PFSK-1 (cell line): ENCODE results near the gene NTN1.

Experiments
- FOXP2 ChIP-seq: optimal IDR thresholded peaks from 2 replicates; pipeline ENCODE3; 2011; ENCODE audit warnings: borderline replicate concordance, control low read depth, inconsistent platforms; ENCODE audit not compliant: insufficient read depth; ENCODE audit errors: extremely low read length, extremely low read depth
- POLR2AphosphoS5 ChIP-seq: IDR thresholded peaks from 2 replicates; pipeline ENCODE4 v1.6.1; 2012; ENCODE audit warnings: low read depth, mild to moderate bottlenecking, control low read depth, low read length, moderate library complexity
- SIN3A ChIP-seq: IDR thresholded peaks from 2 replicates; pipeline ENCODE4 v1.6.1; 2012; ENCODE audit warnings: mild to moderate bottlenecking, low read length, moderate library complexity, borderline replicate concordance; ENCODE audit not compliant: insufficient read depth
- TAF1 ChIP-seq: IDR thresholded peaks from 2 replicates; pipeline ENCODE4 v1.6.1; 2012; ENCODE audit warnings: low read length, control low read depth, borderline replicate concordance; ENCODE audit not compliant: insufficient read depth
- TF ChIP-seq, protein P1 (sequence below), 2 experiments: IDR thresholded peaks; 2 replicates each; pipeline versions ENCODE4 v1.6.1 to v1.8.0; 2011 to 2012; ENCODE audit warnings: low read depth in 2 of 2, low read length in 2 of 2, control low read depth in 1 of 2, inconsistent platforms in 1 of 2, mild to moderate bottlenecking in 1 of 2, moderate library complexity in 1 of 2; ENCODE audit not compliant: insufficient read depth in 1 of 2

NTN1 gene

DNA sequence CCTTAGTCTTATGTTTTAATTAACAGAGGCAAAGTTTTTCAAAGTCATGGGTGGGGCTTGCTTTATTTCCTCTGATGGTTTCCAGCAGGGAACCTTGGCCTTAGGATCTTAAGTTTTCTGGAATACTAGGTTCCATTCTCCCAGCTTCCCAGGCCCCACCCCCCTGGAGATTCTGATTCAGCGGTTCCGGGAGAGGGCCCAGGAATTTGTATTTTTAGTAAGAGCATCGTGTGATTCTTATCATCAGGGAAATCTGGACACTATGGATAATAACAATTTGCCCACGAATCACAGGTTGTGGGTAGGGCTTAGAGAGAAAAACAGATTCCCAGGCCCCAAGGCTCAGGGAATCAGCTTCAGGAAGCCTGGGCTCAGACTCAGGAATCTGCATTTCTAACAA is 263.6 kb downstream of the NTN1 start:
- TF ChIP-seq FOXP2 = no peak

DNA sequence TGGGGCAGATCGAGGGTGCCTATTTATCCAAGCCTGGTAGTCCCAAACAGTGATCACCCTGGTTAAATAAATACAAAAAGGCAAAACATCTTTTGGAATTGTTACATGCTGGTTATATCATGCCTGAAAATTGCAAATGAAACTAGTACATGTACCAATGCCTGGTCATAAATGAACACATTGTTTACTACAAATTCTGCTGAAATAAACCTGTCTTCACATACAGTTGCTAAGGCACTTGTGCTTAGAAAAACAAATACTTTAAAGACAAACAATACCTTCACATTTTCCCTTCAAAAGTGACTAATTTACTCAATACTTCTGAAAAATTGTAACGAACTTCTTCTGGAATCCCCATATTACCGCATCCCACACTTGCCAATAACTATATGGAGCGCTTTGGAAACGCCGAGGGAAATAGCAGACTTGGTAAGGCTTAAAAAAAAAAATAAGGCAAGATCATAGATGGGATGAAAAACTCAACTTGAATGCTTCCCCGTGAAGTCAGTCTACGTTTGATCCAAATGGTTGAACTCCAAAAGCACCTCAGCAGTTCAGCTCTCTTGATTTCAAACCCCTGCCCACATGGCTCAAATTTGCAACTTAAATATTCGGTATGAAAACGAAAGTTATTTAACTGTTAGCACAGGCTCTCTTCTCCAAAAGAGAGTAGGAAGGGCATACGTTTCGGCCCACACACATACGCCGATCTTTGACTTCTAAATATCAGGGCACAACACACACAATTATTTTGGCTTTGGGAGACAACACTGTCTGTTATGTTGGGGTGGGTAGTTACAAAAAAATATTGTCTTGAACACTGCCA is 264.5 kb downstream of the NTN1 start:
- no peak for TF ChIP-seq FOXP2
- no peak for TF ChIP-seq TAF1
- no peak for TF ChIP-seq POLR2AphosphoS5
- TF ChIP-seq, protein P1, sequence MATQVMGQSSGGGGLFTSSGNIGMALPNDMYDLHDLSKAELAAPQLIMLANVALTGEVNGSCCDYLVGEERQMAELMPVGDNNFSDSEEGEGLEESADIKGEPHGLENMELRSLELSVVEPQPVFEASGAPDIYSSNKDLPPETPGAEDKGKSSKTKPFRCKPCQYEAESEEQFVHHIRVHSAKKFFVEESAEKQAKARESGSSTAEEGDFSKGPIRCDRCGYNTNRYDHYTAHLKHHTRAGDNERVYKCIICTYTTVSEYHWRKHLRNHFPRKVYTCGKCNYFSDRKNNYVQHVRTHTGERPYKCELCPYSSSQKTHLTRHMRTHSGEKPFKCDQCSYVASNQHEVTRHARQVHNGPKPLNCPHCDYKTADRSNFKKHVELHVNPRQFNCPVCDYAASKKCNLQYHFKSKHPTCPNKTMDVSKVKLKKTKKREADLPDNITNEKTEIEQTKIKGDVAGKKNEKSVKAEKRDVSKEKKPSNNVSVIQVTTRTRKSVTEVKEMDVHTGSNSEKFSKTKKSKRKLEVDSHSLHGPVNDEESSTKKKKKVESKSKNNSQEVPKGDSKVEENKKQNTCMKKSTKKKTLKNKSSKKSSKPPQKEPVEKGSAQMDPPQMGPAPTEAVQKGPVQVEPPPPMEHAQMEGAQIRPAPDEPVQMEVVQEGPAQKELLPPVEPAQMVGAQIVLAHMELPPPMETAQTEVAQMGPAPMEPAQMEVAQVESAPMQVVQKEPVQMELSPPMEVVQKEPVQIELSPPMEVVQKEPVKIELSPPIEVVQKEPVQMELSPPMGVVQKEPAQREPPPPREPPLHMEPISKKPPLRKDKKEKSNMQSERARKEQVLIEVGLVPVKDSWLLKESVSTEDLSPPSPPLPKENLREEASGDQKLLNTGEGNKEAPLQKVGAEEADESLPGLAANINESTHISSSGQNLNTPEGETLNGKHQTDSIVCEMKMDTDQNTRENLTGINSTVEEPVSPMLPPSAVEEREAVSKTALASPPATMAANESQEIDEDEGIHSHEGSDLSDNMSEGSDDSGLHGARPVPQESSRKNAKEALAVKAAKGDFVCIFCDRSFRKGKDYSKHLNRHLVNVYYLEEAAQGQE (IDR thresholded peaks at IDR 0.05; ENCODE audit: insufficient read depth in 1 of 2, low read depth in 2 of 2, low read length in 2 of 2) = no peak
- no peak for TF ChIP-seq SIN3A

DNA sequence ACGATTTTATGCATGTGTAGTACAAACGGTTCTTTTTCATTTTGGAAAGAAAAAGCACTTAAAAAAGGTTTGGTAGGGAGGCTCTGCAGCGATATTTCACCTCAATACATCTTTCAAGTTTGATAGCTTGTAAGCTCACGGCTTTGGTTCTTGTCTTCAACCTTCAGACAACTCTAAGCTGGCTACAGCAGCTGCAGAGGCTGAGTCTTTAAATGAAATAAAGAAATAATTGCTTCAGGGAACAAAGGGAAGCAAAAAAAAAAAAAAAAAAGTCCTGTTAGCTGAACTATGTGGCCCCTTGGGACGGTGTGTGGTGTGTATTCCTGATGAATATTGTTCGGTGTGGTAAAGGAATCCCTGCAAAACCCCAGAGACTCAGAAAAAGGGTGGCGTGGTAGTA is 265.1 kb downstream of the NTN1 start:
- no peak for TF ChIP-seq FOXP2
- no peak for TF ChIP-seq POLR2AphosphoS5
- no peak for TF ChIP-seq TAF1
- TF ChIP-seq, protein P1 (IDR thresholded peaks at IDR 0.05; ENCODE audit: insufficient read depth in 1 of 2, low read depth in 2 of 2, low read length in 2 of 2) = no peak
- no peak for TF ChIP-seq SIN3A

DNA sequence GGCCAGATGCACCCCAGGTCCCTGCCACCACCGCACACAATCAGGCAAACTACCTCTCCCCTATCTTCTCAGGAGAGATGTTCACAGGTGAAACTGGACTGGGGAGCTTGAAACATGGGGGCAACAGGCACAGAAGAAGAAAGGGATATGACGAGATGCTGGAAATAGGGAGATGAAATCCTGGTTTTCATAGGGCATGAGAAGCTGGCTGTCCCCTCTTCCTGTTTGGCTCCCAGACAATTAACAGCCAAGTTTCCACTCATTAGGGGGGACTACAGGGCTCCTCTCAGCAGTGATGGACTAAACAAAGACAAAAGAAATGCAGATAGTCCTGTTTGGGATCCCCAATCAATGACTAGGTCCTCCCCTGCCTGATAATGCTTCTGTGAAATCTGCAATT is 266.0 kb downstream of the NTN1 start:
- TF ChIP-seq POLR2AphosphoS5 (no peak), SIN3A (no peak), FOXP2 (no peak), TAF1 (no peak)
- TF ChIP-seq, protein P1 (IDR thresholded peaks at IDR 0.05; ENCODE audit: insufficient read depth in 1 of 2, low read depth in 2 of 2, low read length in 2 of 2) = no peak

DNA sequence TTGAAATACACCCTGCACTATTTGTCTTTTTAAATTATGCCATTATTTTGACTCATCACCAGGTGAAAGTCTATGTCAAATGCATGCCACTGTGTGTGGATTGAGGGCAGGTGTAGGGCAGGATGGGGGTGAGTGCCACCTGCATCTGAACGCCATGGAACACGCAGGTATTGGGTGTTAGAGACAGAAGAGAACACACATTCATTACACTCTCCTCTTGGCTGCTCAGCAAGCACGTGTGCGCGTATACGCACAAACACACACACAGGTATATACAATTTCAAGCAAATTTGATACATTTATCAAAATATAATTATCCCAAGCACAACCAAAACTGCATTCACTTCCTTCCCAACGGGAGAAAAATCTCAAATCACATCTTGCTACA is 268.9 kb downstream of the NTN1 start:
- TF ChIP-seq TAF1 (no peak), FOXP2 (no peak), SIN3A (no peak), POLR2AphosphoS5 (no peak)
- TF ChIP-seq, protein P1 (IDR thresholded peaks at IDR 0.05; ENCODE audit: insufficient read depth in 1 of 2, low read depth in 2 of 2, low read length in 2 of 2) = no peak
